Panc1 (cell line): ENCODE data around the gene MED23.

Source experiments
- CTCF ChIP-seq: fragments of 450-650 bp; IDR thresholded peaks from 2 replicates; pipeline ENCODE4 v1.5.1; 2017; ENCODE audit warnings: mild to moderate bottlenecking
- POLR2AphosphoS5 ChIP-seq: IDR thresholded peaks from 2 replicates; pipeline ENCODE4 v1.6.1; 2012; ENCODE audit warnings: mild to moderate bottlenecking, low read depth, low read length, moderate library complexity
- REST ChIP-seq, 2 experiments: IDR thresholded peaks; 2 replicates each; pipeline ENCODE4 v1.6.1; 2011 to 2012; ENCODE audit warnings: low read depth in 2 of 2, control low read depth in 1 of 2, low read length in 1 of 2, mild to moderate bottlenecking in 1 of 2, moderate library complexity in 1 of 2; ENCODE audit not compliant: insufficient read depth in 1 of 2
- SIN3A ChIP-seq: IDR thresholded peaks from 2 replicates; pipeline ENCODE4 v1.6.1; 2012; ENCODE audit warnings: low read depth, mild to moderate bottlenecking, low read length, moderate library complexity, borderline replicate concordance; ENCODE audit not compliant: insufficient read depth

- TF ChIP-seq SIN3A (no peak), CTCF (no peak), POLR2AphosphoS5 (no peak), REST (IDR thresholded peaks at IDR 0.05; ENCODE audit: insufficient read depth in 1 of 2, low read depth in 2 of 2, low read length in 1 of 2) (no peak)
These were observed 27.3 kb downstream of the MED23 start for GRCh38 chr6:131600716-131601115.
